Astrocyte (in vitro differentiated cells and primary cell): ENCODE results near the gene ICAM1. TPM values are rescaled to one million over a fixed set of nuclear protein-coding genes. Genes with fewer than 3 reads are reported as not detected.

Experiments used
- DNase-seq: peaks from one replicate; pipeline ENCODE4 v3.0.0-alpha.2; 2010; ENCODE audit warnings: low read depth
- FAIRE-seq: peaks from 2 replicates; lab custom pipeline; 2011; peaks lifted over from hg19 to GRCh38; lab: Jason Lieb, UNC
- H2AFZ ChIP-seq: 2 replicates; pipeline ENCODE4 v1.6.0; 2012; ENCODE audit warnings: low read depth, low read length, inconsistent platforms
- H3K27ac ChIP-seq: 2 replicates; pipeline ENCODE4 v1.5.1; 2011; ENCODE audit warnings: low read depth, low read length, inconsistent platforms
- H3K27me3 ChIP-seq: 2 replicates; pipeline ENCODE4 v1.6.0; 2011; ENCODE audit warnings: low read length, inconsistent platforms; ENCODE audit not compliant: insufficient read depth
- H3K36me3 ChIP-seq: 2 replicates; pipeline ENCODE4 v1.5.1; 2011; ENCODE audit warnings: low read length, inconsistent platforms; ENCODE audit not compliant: insufficient read depth
- H3K4me1 ChIP-seq: 2 replicates; pipeline ENCODE4 v1.5.1; 2011; ENCODE audit warnings: low read length, inconsistent platforms; ENCODE audit not compliant: insufficient read depth
- H3K4me2 ChIP-seq: 2 replicates; pipeline ENCODE4 v1.6.0; 2012; ENCODE audit warnings: low read length, inconsistent platforms
- H3K4me3 ChIP-seq: 2 replicates; pipeline ENCODE4 v1.5.1; 2011; ENCODE audit warnings: low read depth, mild to moderate bottlenecking, low read length, inconsistent platforms; ENCODE audit not compliant: insufficient read depth
- H3K79me2 ChIP-seq: 2 replicates; pipeline ENCODE4 v1.6.0; 2012; ENCODE audit warnings: mild to moderate bottlenecking, low read length, inconsistent platforms; ENCODE audit not compliant: insufficient read depth
- H3K9ac ChIP-seq: 2 replicates; pipeline ENCODE4 v1.6.0; 2012; ENCODE audit warnings: mild to moderate bottlenecking, low read length, inconsistent platforms
- H3K9me3 ChIP-seq: 2 replicates; pipeline ENCODE4 v1.5.1; 2012; ENCODE audit warnings: low read depth, mild to moderate bottlenecking, low read length, inconsistent platforms; ENCODE audit not compliant: insufficient read depth
- H4K20me1 ChIP-seq: 2 replicates; pipeline ENCODE4 v1.6.0; 2012; ENCODE audit warnings: low read length, inconsistent platforms; ENCODE audit not compliant: insufficient read depth
- H3K27ac Mint-ChIP-seq: one replicate; pipeline ENCODE4 v1.8.0; 2021; ENCODE audit warnings: mild to moderate bottlenecking, mixed read lengths; ENCODE audit not compliant: unreplicated experiment
- H3K27me3 Mint-ChIP-seq: one replicate; pipeline ENCODE4 v1.8.0; 2021; ENCODE audit warnings: low read depth, mixed read lengths; ENCODE audit not compliant: unreplicated experiment
- H3K36me3 Mint-ChIP-seq: one replicate; pipeline ENCODE4 v1.8.0; 2021; ENCODE audit warnings: low read depth, mixed read lengths; ENCODE audit not compliant: unreplicated experiment
- H3K4me1 Mint-ChIP-seq: one replicate; pipeline ENCODE4 v1.8.0; 2021; ENCODE audit warnings: low read depth, mixed read lengths; ENCODE audit not compliant: unreplicated experiment
- H3K4me3 Mint-ChIP-seq: one replicate; pipeline ENCODE4 v1.8.0; 2021; ENCODE audit warnings: mild to moderate bottlenecking, moderate library complexity, mixed read lengths; ENCODE audit not compliant: unreplicated experiment
- H3K9me3 Mint-ChIP-seq: one replicate; pipeline ENCODE4 v1.8.0; 2021; ENCODE audit warnings: mild to moderate bottlenecking, mixed read lengths; ENCODE audit not compliant: unreplicated experiment
- CTCF ChIP-seq: IDR thresholded peaks from 2 replicates; pipeline ENCODE4 v1.5.1; 2011; ENCODE audit warnings: low read depth, mild to moderate bottlenecking, inconsistent platforms, low read length, moderate library complexity; ENCODE audit not compliant: insufficient read depth
- EZH2 ChIP-seq: IDR thresholded peaks from 2 replicates; pipeline ENCODE4 v1.6.1; 2012; ENCODE audit warnings: mild to moderate bottlenecking, low read length, inconsistent platforms; ENCODE audit not compliant: insufficient read depth
- total RNA-seq: library from RNA; stranded (reverse); gene quantifications from 2 replicates; pipeline ENCODE4 v1.2.1, GENCODE V29; 2021

Gene ICAM1
- total RNA-seq, 1 donor from 2014 or later: 11.0 TPM

GRCh38 chr19:10256970-10257615 is 13.8 kb upstream of the ICAM1 start:
- Mint-ChIP-seq H3K4me3 (no peak overlapping the region), H3K36me3 (peaks cover 31% of the 10 kb centered on the region), H3K9me3 (no peaks in the 10 kb centered on the region), H3K27ac (peak overlapping the region; percentile 85), H3K4me1 (peaks cover 4% of the 10 kb centered on the region), H3K27me3 (no peaks in the 10 kb centered on the region)
- DNase-seq (no peak), FAIRE-seq (no peak)
- no peak overlapping the region for H3K27ac ChIP-seq
- H3K79me2 ChIP-seq: peaks cover 23% of the 10 kb centered on the region
- peaks cover 20% of the 10 kb centered on the region for H3K4me1 ChIP-seq
- H4K20me1 ChIP-seq: peaks cover 14% of the 10 kb centered on the region
- no peak overlapping the region for H2AFZ ChIP-seq
- H3K36me3 ChIP-seq: peaks cover 14% of the 10 kb centered on the region
- no peak overlapping the region for H3K4me2 ChIP-seq
- no peak overlapping the region for H3K4me3 ChIP-seq
- no peaks in the 10 kb centered on the region for H3K27me3 ChIP-seq
- H3K9ac ChIP-seq: no peak overlapping the region
- TF ChIP-seq CTCF: no peak
- TF ChIP-seq EZH2: no peak
- H3K9me3 ChIP-seq: no peaks in the 10 kb centered on the region

- H3K9ac ChIP-seq: no peak overlapping the region
- H4K20me1 ChIP-seq: peaks cover 14% of the 10 kb centered on the region
- H3K4me3 Mint-ChIP-seq: no peak overlapping the region
- no peaks in the 10 kb centered on the region for H3K9me3 Mint-ChIP-seq
- H3K4me1 Mint-ChIP-seq: peaks cover 4% of the 10 kb centered on the region
- H3K9me3 ChIP-seq: no peaks in the 10 kb centered on the region
- H3K27ac Mint-ChIP-seq: no peak overlapping the region
- no peak overlapping the region for H3K27ac ChIP-seq
- peaks cover 13% of the 10 kb centered on the region for H3K79me2 ChIP-seq
- no peak overlapping the region for H3K4me3 ChIP-seq
- FAIRE-seq: no peak
- H3K36me3 ChIP-seq: peaks cover 14% of the 10 kb centered on the region
- H3K4me1 ChIP-seq: peaks cover 11% of the 10 kb centered on the region
- no peak for TF ChIP-seq EZH2
- TF ChIP-seq CTCF: no peak
- H3K27me3 Mint-ChIP-seq: no peaks in the 10 kb centered on the region
- no peak overlapping the region for H3K4me2 ChIP-seq
- no peak for DNase-seq
- no peaks in the 10 kb centered on the region for H3K27me3 ChIP-seq
- H3K36me3 Mint-ChIP-seq: peaks cover 31% of the 10 kb centered on the region
- no peak overlapping the region for H2AFZ ChIP-seq
These were observed 12.7 kb upstream of the ICAM1 start for GRCh38 chr19:10258080-10258710.
